Measurements from ENCODE around the gene G3BP2.
"Not testable (repeated sequence)": the region's sequence is repeated elsewhere in the genome, so short reads cannot be mapped to it uniquely, and the experiment has no call there.

The G3BP2 gene

GRCh38 chr4:75673027-75673958 is at the start of gene G3BP2:
G3BP2 (minus strand) TSS chr4:75673411; CDS start chr4:75662025, 11,386 bp downstream.
- peak; percentile 94 for DNase-seq

- no peak for DNase-seq
These were observed 49.2 kb upstream of the G3BP2 start for GRCh38 chr4:75722417-75722816.

GRCh38 chr4:75718529-75718928 is 45.3 kb upstream of the G3BP2 start:
- no peak for DNase-seq

GRCh38 chr4:75717408-75717807 is 44.2 kb upstream of the G3BP2 start:
- no peak for DNase-seq

- not testable (repeated sequence) for DNase-seq
These were observed 42.8 kb upstream of the G3BP2 start for GRCh38 chr4:75716054-75716453.

GRCh38 chr4:75715105-75715799 is 42.0 kb upstream of the G3BP2 start:
- no peak for DNase-seq

- DNase-seq, result no peak
These were observed 41.5 kb upstream of the G3BP2 start for GRCh38 chr4:75714704-75715103.

- no peak for DNase-seq
These were observed 40.8 kb upstream of the G3BP2 start for GRCh38 chr4:75714011-75714410.

GRCh38 chr4:75710246-75710645 is 37.0 kb upstream of the G3BP2 start:
- DNase-seq, result no peak

GRCh38 chr4:75708218-75708691 is 35.0 kb upstream of the G3BP2 start:
- DNase-seq, result no peak

GRCh38 chr4:75705198-75705977 is 32.2 kb upstream of the G3BP2 start:
- DNase-seq, result peak; percentile 38

GRCh38 chr4:75702919-75703411 is 29.8 kb upstream of the G3BP2 start:
- DNase-seq, result no peak

- no peak for DNase-seq
These were observed 26.1 kb upstream of the G3BP2 start for GRCh38 chr4:75699299-75699698.

- DNase-seq, result no peak
These were observed 25.7 kb upstream of the G3BP2 start for GRCh38 chr4:75698963-75699228.

GRCh38 chr4:75698162-75698962 is 25.2 kb upstream of the G3BP2 start:
- DNase-seq, result no peak

GRCh38 chr4:75696581-75696980 is 23.4 kb upstream of the G3BP2 start:
- no peak for DNase-seq

GRCh38 chr4:75696071-75696470 is 22.9 kb upstream of the G3BP2 start:
- no peak for DNase-seq

GRCh38 chr4:75692066-75692465 is 18.9 kb upstream of the G3BP2 start:
- DNase-seq, result not testable (repeated sequence)

GRCh38 chr4:75687125-75687524 is 13.9 kb upstream of the G3BP2 start:
- DNase-seq, result not testable (repeated sequence)

- DNase-seq, result no peak
These were observed 13.1 kb upstream of the G3BP2 start for GRCh38 chr4:75686346-75686745.

GRCh38 chr4:75685546-75686189 is 12.5 kb upstream of the G3BP2 start:
- DNase-seq, result no peak
